ENCODE results near the gene LSP1. TPM values are rescaled to one million over a fixed set of nuclear protein-coding genes. Genes with fewer than 3 reads are reported as not detected.

The LSP1 gene
- total RNA-seq, 4 donors from 2014 or later = 73.7 to 105 (median 86.6) TPM

- 35 to 54% methylated on average over 8 to 9 of the region's 9 CpGs for WGBS, 2 donors
- intact Hi-C loops (cut with DNase I; ENCODE audit: low total_unique reads) = no loop called here
- TF ChIP-seq CTCF (IDR thresholded peaks at IDR 0.05) (no peak), POLR2A (IDR thresholded peaks at IDR 0.05) (no peak)
- DNase-seq (ENCODE audit: low spot score in 2 of 2) = no peak
- no peak overlapping the region for H3K4me3 ChIP-seq (ENCODE audit: low read depth, poor library complexity, severe bottlenecking)
These were observed 35.5 kb downstream of the LSP1 start for GRCh38 chr11:1888347-1888753.

- no peak for TF ChIP-seq CTCF (IDR thresholded peaks at IDR 0.05)
- TF ChIP-seq POLR2A (IDR thresholded peaks at IDR 0.05) = no peak
- WGBS, 2 donors = 92 to 95% methylated on average over 6 of the region's 6 CpGs
- intact Hi-C loops (cut with DNase I; ENCODE audit: low total_unique reads) = no loop called here
- DNase-seq (ENCODE audit: low spot score in 2 of 2) = no peak
- H3K4me3 ChIP-seq (ENCODE audit: low read depth, poor library complexity, severe bottlenecking) = no peak overlapping the region
These were observed 35.9 kb downstream of the LSP1 start for GRCh38 chr11:1888811-1889210.

- TF ChIP-seq CTCF (IDR thresholded peaks at IDR 0.05) (no peak), POLR2A (IDR thresholded peaks at IDR 0.05) (no peak)
- peak in 1 of 2 donors; percentile 88 for DNase-seq (ENCODE audit: low spot score in 2 of 2)
- 68 to 87% methylated on average over 18 to 33 of the region's 34 CpGs for WGBS, 2 donors
- no peak overlapping the region for H3K4me3 ChIP-seq (ENCODE audit: low read depth, poor library complexity, severe bottlenecking)
- intact Hi-C loops (cut with DNase I; ENCODE audit: low total_unique reads) = no loop called here
These were observed 36.5 kb downstream of the LSP1 start for GRCh38 chr11:1889224-1889930.

GRCh38 chr11:1889941-1890855, 37.3 kb downstream of the LSP1 start:
- DNase-seq (ENCODE audit: low spot score in 2 of 2) = no peak
- WGBS, 2 donors = 77 to 91% methylated on average over 21 to 29 of the region's 33 CpGs
- no peak overlapping the region for H3K4me3 ChIP-seq (ENCODE audit: low read depth, poor library complexity, severe bottlenecking)
- no peak for TF ChIP-seq POLR2A (IDR thresholded peaks at IDR 0.05)
- no peak for TF ChIP-seq CTCF (IDR thresholded peaks at IDR 0.05)
- intact Hi-C loops (cut with DNase I; ENCODE audit: low total_unique reads) = no loop called here

- H3K4me3 ChIP-seq (ENCODE audit: low read depth, poor library complexity, severe bottlenecking) = no peak overlapping the region
- 74 to 75% methylated on average over 24 to 32 of the region's 34 CpGs for WGBS, 2 donors
- DNase-seq (ENCODE audit: low spot score in 2 of 2) = peak in 1 of 2 donors; percentile 85
- no peak for TF ChIP-seq CTCF (IDR thresholded peaks at IDR 0.05)
- no peak for TF ChIP-seq POLR2A (IDR thresholded peaks at IDR 0.05)
- intact Hi-C loops (cut with DNase I; ENCODE audit: low total_unique reads) = no loop called here
These were observed 38.3 kb downstream of the LSP1 start for GRCh38 chr11:1890856-1891830.
